Measurements from ENCODE around the gene OGFOD2.

DNA sequence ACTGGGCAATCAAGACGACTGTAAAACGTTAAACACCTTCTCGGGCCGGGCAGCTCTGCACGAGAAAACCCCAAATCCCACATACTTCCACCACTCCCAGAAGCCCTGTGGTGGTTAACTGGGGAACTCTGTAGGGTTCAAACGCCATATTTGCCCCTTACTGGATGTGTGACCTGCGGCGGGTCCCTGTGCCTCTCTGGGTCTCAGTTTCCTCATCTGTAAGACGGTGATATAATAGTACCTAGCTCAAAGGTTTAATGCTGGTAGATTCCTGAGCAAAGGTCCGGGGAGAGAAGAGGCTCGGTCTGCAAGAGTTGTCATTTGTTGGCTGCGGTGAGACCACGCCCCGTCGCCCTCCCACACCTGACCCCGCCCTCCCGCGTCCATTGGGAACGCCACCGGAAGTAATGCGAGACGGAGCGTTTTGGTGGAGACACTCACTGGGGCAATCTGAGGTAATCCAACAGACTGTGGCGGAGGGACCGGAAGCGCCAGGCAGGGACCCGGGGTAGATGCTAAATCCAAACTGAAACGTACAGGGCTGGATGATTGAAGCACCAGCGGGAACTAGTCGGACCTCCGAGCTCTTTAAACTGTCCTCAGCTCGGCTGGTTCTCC, 661 bp upstream of the OGFOD2 start:
- TF ChIP-seq TCF4 (CRISPR knock-in tag; IDR thresholded peaks at IDR 0.05; ENCODE audit: borderline replicate concordance) (no peak), OSR1 (CRISPR knock-in tag; IDR thresholded peaks at IDR 0.05) (no peak), ZC3H10 (CRISPR knock-in tag; IDR thresholded peaks at IDR 0.05) (no peak), SNAI2 (CRISPR knock-in tag; IDR thresholded peaks at IDR 0.05) (no peak), ESRRG (CRISPR knock-in tag; IDR thresholded peaks at IDR 0.05) (no peak), CSDC2 (CRISPR knock-in tag; IDR thresholded peaks at IDR 0.05) (no peak), ARNTL (CRISPR knock-in tag; IDR thresholded peaks at IDR 0.05; ENCODE audit: borderline replicate concordance, low read depth) (no peak), ZFP30 (CRISPR knock-in tag; IDR thresholded peaks at IDR 0.05) (no peak), CREB5 (CRISPR knock-in tag; IDR thresholded peaks at IDR 0.05; ENCODE audit: low read depth) (no peak), ZFP3 (CRISPR knock-in tag; IDR thresholded peaks at IDR 0.05) (no peak)
- TF ChIP-seq, protein P1, sequence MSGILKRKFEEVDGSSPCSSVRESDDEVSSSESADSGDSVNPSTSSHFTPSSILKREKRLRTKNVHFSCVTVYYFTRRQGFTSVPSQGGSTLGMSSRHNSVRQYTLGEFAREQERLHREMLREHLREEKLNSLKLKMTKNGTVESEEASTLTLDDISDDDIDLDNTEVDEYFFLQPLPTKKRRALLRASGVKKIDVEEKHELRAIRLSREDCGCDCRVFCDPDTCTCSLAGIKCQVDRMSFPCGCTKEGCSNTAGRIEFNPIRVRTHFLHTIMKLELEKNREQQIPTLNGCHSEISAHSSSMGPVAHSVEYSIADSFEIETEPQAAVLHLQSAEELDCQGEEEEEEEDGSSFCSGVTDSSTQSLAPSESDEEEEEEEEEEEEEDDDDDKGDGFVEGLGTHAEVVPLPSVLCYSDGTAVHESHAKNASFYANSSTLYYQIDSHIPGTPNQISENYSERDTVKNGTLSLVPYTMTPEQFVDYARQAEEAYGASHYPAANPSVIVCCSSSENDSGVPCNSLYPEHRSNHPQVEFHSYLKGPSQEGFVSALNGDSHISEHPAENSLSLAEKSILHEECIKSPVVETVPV (CRISPR knock-in tag; IDR thresholded peaks at IDR 0.05) = no peak
- TF ChIP-seq, protein P2, sequence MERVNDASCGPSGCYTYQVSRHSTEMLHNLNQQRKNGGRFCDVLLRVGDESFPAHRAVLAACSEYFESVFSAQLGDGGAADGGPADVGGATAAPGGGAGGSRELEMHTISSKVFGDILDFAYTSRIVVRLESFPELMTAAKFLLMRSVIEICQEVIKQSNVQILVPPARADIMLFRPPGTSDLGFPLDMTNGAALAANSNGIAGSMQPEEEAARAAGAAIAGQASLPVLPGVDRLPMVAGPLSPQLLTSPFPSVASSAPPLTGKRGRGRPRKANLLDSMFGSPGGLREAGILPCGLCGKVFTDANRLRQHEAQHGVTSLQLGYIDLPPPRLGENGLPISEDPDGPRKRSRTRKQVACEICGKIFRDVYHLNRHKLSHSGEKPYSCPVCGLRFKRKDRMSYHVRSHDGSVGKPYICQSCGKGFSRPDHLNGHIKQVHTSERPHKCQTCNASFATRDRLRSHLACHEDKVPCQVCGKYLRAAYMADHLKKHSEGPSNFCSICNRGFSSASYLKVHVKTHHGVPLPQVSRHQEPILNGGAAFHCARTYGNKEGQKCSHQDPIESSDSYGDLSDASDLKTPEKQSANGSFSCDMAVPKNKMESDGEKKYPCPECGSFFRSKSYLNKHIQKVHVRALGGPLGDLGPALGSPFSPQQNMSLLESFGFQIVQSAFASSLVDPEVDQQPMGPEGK (CRISPR knock-in tag; IDR thresholded peaks at IDR 0.05; ENCODE audit: borderline replicate concordance) = no peak
